Subcutaneous abdominal adipose tissue (tissue), 5 donors: ENCODE measurements around the gene RBM19.

Experiments
- H3K27ac ChIP-seq: one replicate; pipeline ENCODE4 v1.7.0; 2013; ENCODE audit warnings: low read depth, mild to moderate bottlenecking, inconsistent platforms, low read length, moderate library complexity
- H3K27me3 ChIP-seq, 5 donors: one replicate each; pipeline ENCODE4 v1.7.0; 2013; ENCODE audit warnings: low read length in 5 of 5, inconsistent platforms in 1 of 5; ENCODE audit not compliant: control insufficient read depth in 5 of 5, insufficient read depth in 4 of 5
- H3K36me3 ChIP-seq, 5 donors: one replicate each; pipeline ENCODE4 v1.7.0; 2013; ENCODE audit warnings: low read length in 5 of 5; ENCODE audit not compliant: control insufficient read depth in 5 of 5, insufficient read depth in 5 of 5
- H3K4me1 ChIP-seq, 5 donors: one replicate each; pipeline ENCODE4 v1.7.0; 2013; ENCODE audit warnings: low read length in 5 of 5, mild to moderate bottlenecking in 3 of 5, moderate library complexity in 1 of 5; ENCODE audit not compliant: control insufficient read depth in 5 of 5, insufficient read depth in 5 of 5
- H3K4me3 ChIP-seq, 5 donors: one replicate each; pipeline ENCODE4 v1.7.0; 2013; ENCODE audit warnings: low read length in 5 of 5, low read depth in 1 of 5
- H3K9ac ChIP-seq, 5 donors: one replicate each; pipeline ENCODE4 v1.7.0; 2013; ENCODE audit warnings: low read length in 5 of 5, mild to moderate bottlenecking in 4 of 5, moderate library complexity in 3 of 5
- H3K9me3 ChIP-seq, 5 donors: one replicate each; pipeline ENCODE4 v1.7.0; 2013; ENCODE audit warnings: low read length in 5 of 5; ENCODE audit not compliant: control insufficient read depth in 5 of 5
- donor health status: healthy.
- donor health status: healthy.
- donor health status: healthy.
- donor health status: healthy.
- donor health status: healthy.

RBM19 gene

GRCh38 chr12:113842699-113843098, 123.4 kb downstream of the RBM19 start:
- no peaks in the 10 kb centered on the region for H3K4me1 ChIP-seq
- no peak overlapping the region for H3K9ac ChIP-seq
- H3K27ac ChIP-seq, result no peak overlapping the region
- no peak overlapping the region for H3K4me3 ChIP-seq
- H3K36me3 ChIP-seq, result peaks cover 0 to 66% (median 30%) of the 10 kb centered on the region in 5 donors
- no peaks in the 10 kb centered on the region for H3K27me3 ChIP-seq
- H3K9me3 ChIP-seq, result no peaks in the 10 kb centered on the region

GRCh38 chr12:113841786-113842185, 124.3 kb downstream of the RBM19 start:
- Histone ChIP-seq H3K4me1 (no peaks in the 10 kb centered on the region), H3K9me3 (no peaks in the 10 kb centered on the region), H3K27me3 (no peaks in the 10 kb centered on the region), H3K9ac (no peak overlapping the region), H3K36me3 (peaks cover 0 to 65% (median 29%) of the 10 kb centered on the region in 5 donors), H3K27ac (no peak overlapping the region), H3K4me3 (no peak overlapping the region)

GRCh38 chr12:113840401-113841042, 125.6 kb downstream of the RBM19 start:
- no peaks in the 10 kb centered on the region for H3K4me1 ChIP-seq
- H3K27me3 ChIP-seq, result no peaks in the 10 kb centered on the region
- no peaks in the 10 kb centered on the region for H3K9me3 ChIP-seq
- H3K4me3 ChIP-seq, result no peak overlapping the region
- H3K9ac ChIP-seq, result no peak overlapping the region
- H3K36me3 ChIP-seq, result peaks cover 0 to 58% (median 29%) of the 10 kb centered on the region in 5 donors
- H3K27ac ChIP-seq, result no peak overlapping the region

GRCh38 chr12:113838896-113839295, 127.2 kb downstream of the RBM19 start:
- Histone ChIP-seq H3K9ac (no peak overlapping the region), H3K36me3 (peaks cover 0 to 44% (median 21%) of the 10 kb centered on the region in 5 donors), H3K4me3 (no peak overlapping the region), H3K27ac (no peak overlapping the region), H3K27me3 (no peaks in the 10 kb centered on the region), H3K9me3 (no peaks in the 10 kb centered on the region), H3K4me1 (no peaks in the 10 kb centered on the region)

GRCh38 chr12:113837528-113838296, 128.4 kb downstream of the RBM19 start:
- Histone ChIP-seq H3K27ac (no peak overlapping the region), H3K27me3 (no peaks in the 10 kb centered on the region), H3K4me3 (no peak overlapping the region)

GRCh38 chr12:113837084-113837483, 129.0 kb downstream of the RBM19 start:
- H3K27ac ChIP-seq, result no peak overlapping the region
- no peak overlapping the region for H3K4me3 ChIP-seq
- no peaks in the 10 kb centered on the region for H3K9me3 ChIP-seq
- H3K27me3 ChIP-seq, result no peaks in the 10 kb centered on the region
- no peak overlapping the region for H3K9ac ChIP-seq
- no peaks in the 10 kb centered on the region for H3K4me1 ChIP-seq
- peaks cover 0 to 30% (median 9%) of the 10 kb centered on the region in 5 donors for H3K36me3 ChIP-seq

More at GRCh38 chr12:113837528-113838296, 128.4 kb downstream of the RBM19 start:
- no peaks in the 10 kb centered on the region for H3K4me1 ChIP-seq
- H3K36me3 ChIP-seq, result peaks cover 0 to 36% (median 11%) of the 10 kb centered on the region in 5 donors
- no peaks in the 10 kb centered on the region for H3K9me3 ChIP-seq
- H3K9ac ChIP-seq, result no peak overlapping the region

- Histone ChIP-seq H3K4me3 (no peak overlapping the region), H3K27ac (no peak overlapping the region), H3K9ac (no peak overlapping the region), H3K27me3 (no peaks in the 10 kb centered on the region), H3K36me3 (peaks cover 0 to 26% (median 9%) of the 10 kb centered on the region in 5 donors), H3K9me3 (no peaks in the 10 kb centered on the region), H3K4me1 (no peaks in the 10 kb centered on the region)
Measured at GRCh38 chr12:113835896-113836295, 130.2 kb downstream of the RBM19 start.

GRCh38 chr12:113835433-113835832, 130.7 kb downstream of the RBM19 start:
- Histone ChIP-seq H3K4me1 (no peaks in the 10 kb centered on the region), H3K27ac (no peak overlapping the region), H3K36me3 (peaks cover 0 to 21% (median 9%) of the 10 kb centered on the region in 5 donors), H3K4me3 (no peak overlapping the region), H3K9ac (no peak overlapping the region), H3K27me3 (no peaks in the 10 kb centered on the region), H3K9me3 (no peaks in the 10 kb centered on the region)

GRCh38 chr12:113833422-113833821, 132.7 kb downstream of the RBM19 start:
- no peaks in the 10 kb centered on the region for H3K4me1 ChIP-seq
- no peak overlapping the region for H3K4me3 ChIP-seq
- H3K27ac ChIP-seq, result no peak overlapping the region
- H3K36me3 ChIP-seq, result peaks cover 0 to 6% (median 3%) of the 10 kb centered on the region in 5 donors
- H3K9me3 ChIP-seq, result no peaks in the 10 kb centered on the region
- no peaks in the 10 kb centered on the region for H3K27me3 ChIP-seq
- no peak overlapping the region for H3K9ac ChIP-seq

- no peak overlapping the region for H3K9ac ChIP-seq
- no peak overlapping the region for H3K4me3 ChIP-seq
- no peaks in the 10 kb centered on the region for H3K9me3 ChIP-seq
- no peak overlapping the region for H3K27ac ChIP-seq
- peaks cover 0 to 6% (median 4%) of the 10 kb centered on the region in 5 donors for H3K36me3 ChIP-seq
- H3K27me3 ChIP-seq, result no peaks in the 10 kb centered on the region
- no peaks in the 10 kb centered on the region for H3K4me1 ChIP-seq
Measured at GRCh38 chr12:113831476-113831875, 134.6 kb downstream of the RBM19 start.
